GM21529 (cell line): ENCODE results near the gene TIFAB.
"Not testable (repeated sequence)": the region's sequence is repeated elsewhere in the genome, so short reads cannot be mapped to it uniquely, and the experiment has no call there.

Source experiments
- ATAC-seq: cut with Tn5 transposase; IDR thresholded peaks from one replicate; pipeline ENCODE4 v1.9.1; 2021; ENCODE audit not compliant: unreplicated experiment

The TIFAB gene

GRCh38 chr5:135452321-135453030 is at the start of gene TIFAB:
Gene TIFAB, minus strand, starts transcription at chr5:135452351. Its CDS starts 2,412 bp downstream, at chr5:135449939.
- no peak for ATAC-seq

GRCh38 chr5:135498637-135498995 is 46.5 kb upstream of the TIFAB start:
- no peak for ATAC-seq

GRCh38 chr5:135497971-135498636 is 46.0 kb upstream of the TIFAB start:
- ATAC-seq = no peak

- ATAC-seq = not testable (repeated sequence)
Observed at GRCh38 chr5:135495531-135495930, 43.4 kb upstream of the TIFAB start.

GRCh38 chr5:135494196-135494595 is 42.0 kb upstream of the TIFAB start:
- no peak for ATAC-seq

- ATAC-seq = no peak
Observed at GRCh38 chr5:135493406-135494180, 41.4 kb upstream of the TIFAB start.

GRCh38 chr5:135492319-135492626 is 40.1 kb upstream of the TIFAB start:
- no peak for ATAC-seq

GRCh38 chr5:135491552-135492318 is 39.6 kb upstream of the TIFAB start:
- no peak for ATAC-seq

GRCh38 chr5:135491038-135491551 is 38.9 kb upstream of the TIFAB start:
- ATAC-seq = no peak

GRCh38 chr5:135490245-135491037 is 38.3 kb upstream of the TIFAB start:
- ATAC-seq = no peak

GRCh38 chr5:135489466-135490244 is 37.5 kb upstream of the TIFAB start:
- ATAC-seq = no peak

- ATAC-seq = no peak
Observed at GRCh38 chr5:135488727-135489465, 36.7 kb upstream of the TIFAB start.

- ATAC-seq = no peak
Observed at GRCh38 chr5:135487839-135488514, 35.8 kb upstream of the TIFAB start.

- no peak for ATAC-seq
Observed at GRCh38 chr5:135487037-135487395, 34.9 kb upstream of the TIFAB start.

- ATAC-seq = no peak
Observed at GRCh38 chr5:135486131-135487036, 34.2 kb upstream of the TIFAB start.

- ATAC-seq = no peak
Observed at GRCh38 chr5:135484674-135485086, 32.5 kb upstream of the TIFAB start.

- no peak for ATAC-seq
Observed at GRCh38 chr5:135483254-135483653, 31.1 kb upstream of the TIFAB start.
